Activated B cell treated with CpG ODN at 0.5 μM for 24 hours (primary cell): Measurements from ENCODE around the gene TERF2IP. TPM values are rescaled to one million over a fixed set of nuclear protein-coding genes. Genes with fewer than 3 reads are reported as not detected.

ENCODE experiments used
- ATAC-seq: fragments of 200-7000 bp; cut with Tn5 transposase; one replicate; pipeline ENCODE4 v1.10.0; 2021; ENCODE audit warnings: low read depth, mild to moderate bottlenecking, moderate library complexity
- CTCF ChIA-PET: fragments of 350-600 bp; sonication (Branson Sonifier 250); formaldehyde crosslinking; loops from one replicate; lab custom pipeline; 2021; ENCODE audit warnings: antibody characterized with exemption; lab: Charles Lee
- POLR2A ChIA-PET: fragments of 350-600 bp; sonication (Branson Sonifier 250); formaldehyde crosslinking; loops from one replicate; lab custom pipeline; 2021; ENCODE audit warnings: antibody characterized with exemption; lab: Charles Lee
- DNase-seq: peaks from one replicate; pipeline ENCODE4 v3.0.0; 2022
- H3K27ac Mint-ChIP-seq: one replicate; pipeline ENCODE4 v1.8.0; 2020; ENCODE audit warnings: mixed read lengths
- H3K27me3 Mint-ChIP-seq: one replicate; pipeline ENCODE4 v1.8.0; 2021; ENCODE audit warnings: mixed read lengths
- H3K36me3 Mint-ChIP-seq: one replicate; pipeline ENCODE4 v1.8.0; 2021; ENCODE audit warnings: low read depth, mixed read lengths
- H3K4me1 Mint-ChIP-seq: one replicate; pipeline ENCODE4 v1.8.0; 2021; ENCODE audit warnings: mixed read lengths
- H3K4me3 Mint-ChIP-seq: one replicate; pipeline ENCODE4 v1.8.0; 2020; ENCODE audit warnings: mild to moderate bottlenecking, mixed read lengths
- H3K9me3 Mint-ChIP-seq: one replicate; pipeline ENCODE4 v1.8.0; 2020; ENCODE audit warnings: mixed read lengths
- CTCF ChIP-seq: fragments of 200-600 bp; IDR thresholded peaks from one replicate; pipeline ENCODE4 v1.8.0; 2022; ENCODE audit warnings: antibody characterized with exemption, mild to moderate bottlenecking
- intact Hi-C: fragments of 100-400 bp; cut with micrococcal nuclease; formaldehyde crosslinking; loops from one replicate; pipeline ENCODE4 v1.15.1; 2024
- total RNA-seq: library from RNA; stranded (reverse); gene quantifications from 2 replicates; pipeline ENCODE4 v1.2.3, GENCODE V29; 2022

TERF2IP gene
- total RNA-seq, 1 donor from 2014 or later = 52.7 TPM

- ATAC-seq = no peak
- ChIA-PET CTCF (no interaction called here), POLR2A (no interaction called here)
- H3K27ac Mint-ChIP-seq = no peak overlapping the region
- no peak for DNase-seq
- TF ChIP-seq CTCF = no peak
- H3K4me3 Mint-ChIP-seq = no peak overlapping the region
- H3K36me3 Mint-ChIP-seq = peaks cover 68% of the 10 kb centered on the region
- intact Hi-C loops = no loop called here
- H3K4me1 Mint-ChIP-seq = peaks cover 11% of the 10 kb centered on the region
- H3K9me3 Mint-ChIP-seq = no peaks in the 10 kb centered on the region
- H3K27me3 Mint-ChIP-seq = no peaks in the 10 kb centered on the region
These were observed 20.8 kb upstream of the TERF2IP start for GRCh38 chr16:75626806-75627205.

- Mint-ChIP-seq H3K4me1 (peaks cover 2% of the 10 kb centered on the region), H3K9me3 (no peaks in the 10 kb centered on the region), H3K4me3 (no peak overlapping the region), H3K27me3 (no peaks in the 10 kb centered on the region), H3K27ac (no peak overlapping the region), H3K36me3 (peaks cover 72% of the 10 kb centered on the region)
- ChIA-PET POLR2A (no interaction called here), CTCF (no interaction called here)
- TF ChIP-seq CTCF = no peak
- DNase-seq (no peak), ATAC-seq (no peak)
- intact Hi-C loops = no loop called here
These were observed 19.7 kb upstream of the TERF2IP start for GRCh38 chr16:75627851-75628250.

DNA sequence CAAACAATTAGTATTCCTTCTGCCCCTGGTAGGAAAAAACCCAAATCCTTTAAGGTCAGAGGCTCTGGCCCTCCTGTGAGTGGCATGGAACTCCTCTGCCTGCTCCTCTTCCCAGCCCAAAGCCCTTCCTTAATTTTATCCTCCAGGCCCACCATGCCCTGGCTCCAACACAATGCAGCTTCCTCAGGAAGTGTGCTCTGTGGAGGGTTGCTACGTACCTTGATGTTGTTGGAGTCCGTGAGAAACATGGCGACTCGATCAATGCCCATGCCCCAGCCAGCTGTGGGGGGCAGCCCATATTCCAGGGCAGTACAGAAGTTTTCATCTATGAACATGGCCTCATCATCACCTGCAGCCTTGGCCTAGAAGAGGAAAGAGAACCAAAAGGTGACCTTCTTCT is 19.2 kb upstream of the TERF2IP start:
- POLR2A ChIA-PET = no interaction called here
- H3K4me3 Mint-ChIP-seq = no peak overlapping the region
- TF ChIP-seq CTCF = no peak
- CTCF ChIA-PET = no interaction called here
- no peaks in the 10 kb centered on the region for H3K9me3 Mint-ChIP-seq
- H3K27ac Mint-ChIP-seq = no peak overlapping the region
- intact Hi-C loops = no loop called here
- H3K27me3 Mint-ChIP-seq = no peaks in the 10 kb centered on the region
- H3K36me3 Mint-ChIP-seq = peaks cover 74% of the 10 kb centered on the region
- DNase-seq = no peak
- ATAC-seq = no peak
- H3K4me1 Mint-ChIP-seq = no peaks in the 10 kb centered on the region

DNA sequence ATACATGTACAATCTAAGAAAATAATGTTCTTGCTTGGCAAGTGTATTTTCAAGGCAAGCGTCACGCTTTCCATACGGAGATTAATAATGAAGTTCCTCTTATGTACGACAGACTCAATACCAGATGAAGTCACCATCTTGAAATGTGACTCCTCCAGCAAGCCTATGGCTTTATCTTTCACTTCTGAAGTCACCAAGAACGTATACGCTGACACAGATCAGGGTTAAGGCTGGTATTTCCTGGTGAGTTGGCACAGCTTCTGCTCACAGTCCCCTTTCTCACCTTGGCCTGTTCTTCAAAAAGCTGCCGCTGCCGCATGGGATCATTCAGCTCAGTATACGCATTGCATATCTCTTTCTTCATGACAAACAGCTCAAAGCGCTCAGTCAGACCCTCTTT is 18.4 kb upstream of the TERF2IP start:
- peaks cover 82% of the 10 kb centered on the region for H3K36me3 Mint-ChIP-seq
- no peak overlapping the region for H3K27ac Mint-ChIP-seq
- no peak for ATAC-seq
- H3K9me3 Mint-ChIP-seq = no peaks in the 10 kb centered on the region
- H3K27me3 Mint-ChIP-seq = no peaks in the 10 kb centered on the region
- ChIA-PET POLR2A (no interaction called here), CTCF (no interaction called here)
- DNase-seq = no peak
- H3K4me1 Mint-ChIP-seq = no peaks in the 10 kb centered on the region
- no peak for TF ChIP-seq CTCF
- intact Hi-C loops = no loop called here
- H3K4me3 Mint-ChIP-seq = no peak overlapping the region

- no peaks in the 10 kb centered on the region for H3K4me1 Mint-ChIP-seq
- CTCF ChIA-PET = no interaction called here
- ATAC-seq (no peak), DNase-seq (no peak)
- POLR2A ChIA-PET = interaction anchor here (0.8 to 1.3 kb wide), 2 partner anchors 19 to 128 kb away, joined by 4 to 6 read pairs; no protein-coding TSS in a partner anchor
- no peak overlapping the region for H3K27ac Mint-ChIP-seq
- H3K36me3 Mint-ChIP-seq = peaks cover 87% of the 10 kb centered on the region
- no peak for TF ChIP-seq CTCF
- intact Hi-C loops = no loop called here
- no peaks in the 10 kb centered on the region for H3K27me3 Mint-ChIP-seq
- H3K4me3 Mint-ChIP-seq = no peak overlapping the region
- H3K9me3 Mint-ChIP-seq = no peaks in the 10 kb centered on the region
These were observed 17.5 kb upstream of the TERF2IP start for GRCh38 chr16:75630052-75630451.
